OCI-LY1 (cell line): ENCODE measurements around the gene TMEM9B.

Experiments used
- EZH2 ChIP-seq: fragments of 200-600 bp; sonication (generic), shearing (Covaris generic); IDR thresholded peaks from 2 replicates; pipeline ENCODE4 v1.8.0; 2017; ENCODE audit warnings: borderline replicate concordance, mixed run types, mild to moderate bottlenecking, antibody characterized with exemption, low read length, moderate library complexity, mixed read lengths
- TF ChIP-seq, protein P1 (sequence below): fragments of 200-600 bp; sonication (generic), shearing (Covaris generic); IDR thresholded peaks from 2 replicates; pipeline ENCODE4 v1.5.1; 2017; ENCODE audit warnings: mild to moderate bottlenecking, antibody characterized with exemption, low read length, moderate library complexity, mixed read lengths

DNA sequence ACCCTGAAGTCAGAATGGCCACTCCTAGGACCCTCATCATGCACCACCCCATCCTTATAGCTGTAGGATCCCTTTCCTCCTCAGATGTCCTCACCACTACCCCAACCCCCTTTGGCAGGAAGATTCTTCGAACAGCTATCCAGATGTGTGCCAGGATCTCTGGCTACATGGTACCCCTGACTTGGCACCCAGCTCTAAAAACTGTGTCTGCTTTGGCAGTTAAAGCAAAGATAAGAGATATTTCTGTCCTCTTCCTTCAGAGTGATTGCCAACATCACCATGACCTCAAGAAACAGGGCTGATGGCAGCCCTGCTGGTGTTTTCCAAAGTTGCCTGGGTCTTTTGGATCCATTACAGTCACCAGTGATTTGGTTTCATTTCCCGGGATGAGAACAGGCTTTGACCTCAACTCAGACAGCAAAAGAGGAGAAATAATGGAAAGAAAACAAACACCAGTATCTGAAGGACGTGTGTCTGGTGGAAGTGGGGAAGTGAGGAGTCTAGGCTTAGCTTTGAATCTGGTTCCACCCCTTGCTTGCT, 43.8 kb upstream of the TMEM9B start:
- TF ChIP-seq, protein P1, sequence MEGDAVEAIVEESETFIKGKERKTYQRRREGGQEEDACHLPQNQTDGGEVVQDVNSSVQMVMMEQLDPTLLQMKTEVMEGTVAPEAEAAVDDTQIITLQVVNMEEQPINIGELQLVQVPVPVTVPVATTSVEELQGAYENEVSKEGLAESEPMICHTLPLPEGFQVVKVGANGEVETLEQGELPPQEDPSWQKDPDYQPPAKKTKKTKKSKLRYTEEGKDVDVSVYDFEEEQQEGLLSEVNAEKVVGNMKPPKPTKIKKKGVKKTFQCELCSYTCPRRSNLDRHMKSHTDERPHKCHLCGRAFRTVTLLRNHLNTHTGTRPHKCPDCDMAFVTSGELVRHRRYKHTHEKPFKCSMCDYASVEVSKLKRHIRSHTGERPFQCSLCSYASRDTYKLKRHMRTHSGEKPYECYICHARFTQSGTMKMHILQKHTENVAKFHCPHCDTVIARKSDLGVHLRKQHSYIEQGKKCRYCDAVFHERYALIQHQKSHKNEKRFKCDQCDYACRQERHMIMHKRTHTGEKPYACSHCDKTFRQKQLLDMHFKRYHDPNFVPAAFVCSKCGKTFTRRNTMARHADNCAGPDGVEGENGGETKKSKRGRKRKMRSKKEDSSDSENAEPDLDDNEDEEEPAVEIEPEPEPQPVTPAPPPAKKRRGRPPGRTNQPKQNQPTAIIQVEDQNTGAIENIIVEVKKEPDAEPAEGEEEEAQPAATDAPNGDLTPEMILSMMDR = no peak
- no peak for TF ChIP-seq EZH2
